Pancreas (tissue), 10 donors: ENCODE results near the gene POU2F2. TPM values are rescaled to one million over a fixed set of nuclear protein-coding genes. Genes with fewer than 3 reads are reported as not detected.

Experiments used
- ATAC-seq, 4 donors: fragments of 200-7000 bp; cut with Tn5 transposase; one replicate each; pipeline versions ENCODE4 v1.8.0 to v1.9.1; 2020; ENCODE audit warnings: mild to moderate bottlenecking in 4 of 4, moderate library complexity in 4 of 4
- DNase-seq, 6 donors: peaks; one replicate each; pipeline ENCODE4 v3.0.0-alpha.2; 2020
- FAIRE-seq: peaks from 2 replicates; lab custom pipeline; 2012; peaks lifted over from hg19 to GRCh38; lab: Jason Lieb, UNC
- H3K27ac ChIP-seq, 4 donors: fragments of 200-600 bp; sonication (generic); 1 replicate in 3 of 4; 2 replicates in 1 of 4; pipeline versions ENCODE4 v1.5.0 to v1.8.0; 2020
- H3K27me3 ChIP-seq, 4 donors: fragments of 200-600 bp; one replicate each; pipeline ENCODE4 v1.8.0; 2021
- H3K36me3 ChIP-seq, 3 donors: fragments of 200-600 bp; sonication (generic) in 1 of 3; one replicate each; pipeline versions ENCODE4 v1.5.0 to v1.8.0; 2020 to 2021
- H3K4me1 ChIP-seq, 3 donors: fragments of 200-600 bp; one replicate each; pipeline ENCODE4 v1.8.0; 2021
- H3K4me3 ChIP-seq, 4 donors: fragments of 200-600 bp; sonication (generic) in 2 of 4; one replicate each; pipeline versions ENCODE4 v1.5.0 to v1.8.0; 2020 to 2021
- H3K9me3 ChIP-seq, 4 donors: fragments of 200-600 bp; one replicate each; pipeline ENCODE4 v1.8.0; 2021
- CTCF ChIP-seq, 4 donors: fragments of 200-600 bp; sonication (generic) in 3 of 4; IDR thresholded peaks; one replicate each; pipeline versions ENCODE4 v1.5.0 to v1.8.0; 2021; ENCODE audit warnings: antibody characterized with exemption in 4 of 4
- WGBS, 2 donors: extraction: QIAGEN DNeasy Blood & Tissue Kit; methylation state at CpG; one replicate each; pipeline ENCODE4 v1.1.7; 2013; 5-methylcytosine and 5-hydroxymethylcytosine counted together
- intact Hi-C, 3 donors: fragments of 100-400 bp; cut with DNase I; formaldehyde crosslinking; loops; one replicate each; pipeline versions ENCODE4 v1.11.1 to v1.14.2; 2022
- polyA plus RNA-seq, 2 donors: library from polyadenylated mRNA; stranded (reverse); fragments of 200-250 nt; gene quantifications; one replicate each; pipeline ENCODE4 v1.2.3, GENCODE V29; 2013
- total RNA-seq, 6 donors: library from RNA; stranded (reverse); fragmentation: NEBNext Ultra II Directional in 4 of 6; extraction: Animal tissue kit (Norgen Biotek cat#: 25700) in 4 of 6; gene quantifications; one replicate each; pipeline versions ENCODE4 v1.2.1 to v1.2.4, GENCODE V29; 2021 to 2023
- donor health status: healthy with polysubstance abuse.
- donor health status: DM: no; HTN: no; CAD: no; lungs with moderate emphysema.
- donor health status: DM: no; HTN: no; CAD: no.
- donor health status: control.
- donor health status: control.
- donor health status: Bipolar disorder and iron deficiency.
- donor health status: DM: yes; HTN: yes; CAD: no.
- donor health status: DM: no; HTN: no; CAD: no.
- donor health status: DM: no; HTN: no; CAD: no.
- donor health status: DM: yes; HTN: yes; CAD: no.

POU2F2 gene
- total and polyA plus RNA-seq, 8 donors = 0.56 to 5.6 (median 1.3) TPM

GRCh38 chr19:42176649-42176989 is 44.4 kb upstream of the POU2F2 start:
- FAIRE-seq = no peak
- H3K36me3 ChIP-seq = no peaks in the 10 kb centered on the region
- peaks cover 0 to 10% (median 3%) of the 10 kb centered on the region in 4 donors for H3K27me3 ChIP-seq
- no peak overlapping the region for H3K27ac ChIP-seq
- DNase-seq = peak in 1 of 6 donors; percentile 69
- ATAC-seq = peak; percentile 67 to 77 (median 76)
- H3K4me3 ChIP-seq = peak overlapping the region in 3 of 4 donors; percentile 4 to 44 (median 31)
- no peaks in the 10 kb centered on the region for H3K4me1 ChIP-seq
- TF ChIP-seq CTCF (IDR thresholded peaks at IDR 0.05) = no peak
- WGBS, 2 donors = 0 to 1% methylated on average over 25 to 31 of the region's 31 CpGs
- H3K9me3 ChIP-seq = no peaks in the 10 kb centered on the region
- intact Hi-C loops = no loop called here

- Histone ChIP-seq H3K4me3 (peak overlapping the region in 2 of 4 donors; percentile 31 to 44), H3K27me3 (peaks cover 0 to 10% (median 3%) of the 10 kb centered on the region in 4 donors)
- WGBS, 2 donors = 2 to 5% methylated on average over 34 of the region's 34 CpGs
Observed at GRCh38 chr19:42175952-42176648, 43.9 kb upstream of the POU2F2 start.

GRCh38 chr19:42174958-42175734 is 42.9 kb upstream of the POU2F2 start:
- Histone ChIP-seq H3K4me3 (no peak overlapping the region), H3K4me1 (no peaks in the 10 kb centered on the region), H3K36me3 (no peaks in the 10 kb centered on the region), H3K27ac (no peak overlapping the region), H3K9me3 (no peaks in the 10 kb centered on the region), H3K27me3 (peaks cover 0 to 5% (median 3%) of the 10 kb centered on the region in 4 donors)
- 58 to 59% methylated on average over 6 of the region's 6 CpGs for WGBS, 2 donors
- DNase-seq (no peak), ATAC-seq (no peak), FAIRE-seq (no peak)
- no peak for TF ChIP-seq CTCF (IDR thresholded peaks at IDR 0.05)
- intact Hi-C loops = no loop called here

More at GRCh38 chr19:42175952-42176648, 43.9 kb upstream of the POU2F2 start:
- Histone ChIP-seq H3K4me1 (no peaks in the 10 kb centered on the region), H3K36me3 (no peaks in the 10 kb centered on the region), H3K9me3 (no peaks in the 10 kb centered on the region), H3K27ac (no peak overlapping the region)
- intact Hi-C loops = no loop called here
- ATAC-seq (peak in 3 of 4 donors; percentile 13 to 39 (median 22)), FAIRE-seq (no peak), DNase-seq (no peak)
- no peak for TF ChIP-seq CTCF (IDR thresholded peaks at IDR 0.05)

GRCh38 chr19:42174188-42174587 is 41.9 kb upstream of the POU2F2 start:
- Histone ChIP-seq H3K27me3 (no peaks in the 10 kb centered on the region), H3K4me3 (no peak overlapping the region), H3K4me1 (no peaks in the 10 kb centered on the region), H3K27ac (no peak overlapping the region), H3K36me3 (no peaks in the 10 kb centered on the region), H3K9me3 (no peaks in the 10 kb centered on the region)
- FAIRE-seq = no peak
- no peak for DNase-seq
- WGBS, 2 donors = 75 to 86% methylated on average over 11 of the region's 11 CpGs
- TF ChIP-seq CTCF (IDR thresholded peaks at IDR 0.05) = no peak
- no peak for ATAC-seq
- intact Hi-C loops = no loop called here
